Esophagus mucosa (tissue), 1 donor: ENCODE results near the gene GPBAR1. TPM values are rescaled to one million over a fixed set of nuclear protein-coding genes. Genes with fewer than 3 reads are reported as not detected.

ENCODE experiments used
- ATAC-seq: fragments of 200-7000 bp; cut with Tn5 transposase; one replicate; pipeline ENCODE4 v1.9.1; 2020
- total RNA-seq: library from RNA; stranded (reverse); gene quantifications from one replicate; pipeline ENCODE4 v1.2.4, GENCODE V29; 2023
- donor health status: DM: yes; HTN: yes; CAD: no.

Gene GPBAR1
- total RNA-seq, 1 donor from 2014 or later, result not detected

GRCh38 chr2:218244665-218245064 is 16.1 kb upstream of the GPBAR1 start:
- peak; percentile 39 for ATAC-seq

- no peak for ATAC-seq
Measured at GRCh38 chr2:218245214-218245613, 15.6 kb upstream of the GPBAR1 start.

GRCh38 chr2:218249691-218250090 is 11.1 kb upstream of the GPBAR1 start:
- ATAC-seq, result no peak

DNA sequence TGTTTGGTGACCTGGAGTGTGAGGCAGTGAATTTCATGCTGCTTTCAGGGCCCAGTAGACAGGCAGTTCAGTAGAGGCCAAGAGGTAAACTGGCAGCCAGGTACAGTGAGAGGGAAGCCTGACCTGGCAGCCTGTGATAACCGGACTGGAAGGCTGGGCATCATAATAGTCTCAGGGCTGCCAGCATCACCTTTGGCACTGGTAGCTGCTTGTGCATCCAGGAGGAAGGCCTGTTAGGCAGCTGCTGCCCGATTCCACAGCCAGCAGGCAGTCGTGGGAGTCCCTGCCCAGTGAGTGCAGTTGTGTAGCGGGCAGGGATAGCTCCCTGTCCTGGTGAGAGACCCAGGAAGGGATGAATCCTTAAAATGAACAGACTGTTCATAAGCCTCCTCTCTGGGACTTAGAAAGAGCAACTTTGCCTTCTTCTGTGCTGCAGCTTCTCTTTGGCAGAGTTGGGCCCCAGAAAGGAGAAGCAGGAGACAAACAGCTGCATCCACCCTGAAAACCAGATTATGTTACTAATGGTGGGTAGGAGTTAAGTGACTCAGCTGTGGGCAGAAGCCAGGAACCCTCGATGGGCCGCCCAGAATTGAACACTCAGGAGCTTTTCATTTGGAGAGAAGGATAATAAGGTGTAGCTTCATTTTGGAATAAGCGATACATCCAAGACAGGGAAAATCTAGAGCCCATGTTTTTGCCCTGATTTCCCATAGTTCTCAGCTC is 8.1 kb upstream of the GPBAR1 start:
- no peak for ATAC-seq

DNA sequence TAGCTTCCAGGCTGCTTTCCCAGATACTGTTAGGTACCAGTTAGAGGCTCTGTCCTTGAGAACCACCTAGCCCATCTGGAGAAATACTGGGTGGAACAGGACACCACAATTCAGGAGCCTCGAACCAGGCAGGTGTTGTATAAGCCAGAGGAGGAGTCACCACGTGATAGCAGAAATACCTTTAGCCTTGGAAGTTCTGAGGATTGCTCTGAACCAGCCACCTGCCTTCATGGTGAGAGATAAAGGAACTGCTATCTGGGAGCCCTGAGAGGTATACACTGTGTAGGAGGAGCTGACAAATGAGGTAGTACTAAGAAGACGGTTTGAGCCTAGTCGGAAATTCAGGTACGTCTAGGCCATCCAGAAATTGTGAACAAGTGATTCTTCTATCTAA is 7.6 kb upstream of the GPBAR1 start:
- no peak for ATAC-seq

- no peak for ATAC-seq
Measured at GRCh38 chr2:218255446-218255845, 5.4 kb upstream of the GPBAR1 start.

GRCh38 chr2:218256612-218257350 is 4.0 kb upstream of the GPBAR1 start:
- ATAC-seq, result no peak

DNA sequence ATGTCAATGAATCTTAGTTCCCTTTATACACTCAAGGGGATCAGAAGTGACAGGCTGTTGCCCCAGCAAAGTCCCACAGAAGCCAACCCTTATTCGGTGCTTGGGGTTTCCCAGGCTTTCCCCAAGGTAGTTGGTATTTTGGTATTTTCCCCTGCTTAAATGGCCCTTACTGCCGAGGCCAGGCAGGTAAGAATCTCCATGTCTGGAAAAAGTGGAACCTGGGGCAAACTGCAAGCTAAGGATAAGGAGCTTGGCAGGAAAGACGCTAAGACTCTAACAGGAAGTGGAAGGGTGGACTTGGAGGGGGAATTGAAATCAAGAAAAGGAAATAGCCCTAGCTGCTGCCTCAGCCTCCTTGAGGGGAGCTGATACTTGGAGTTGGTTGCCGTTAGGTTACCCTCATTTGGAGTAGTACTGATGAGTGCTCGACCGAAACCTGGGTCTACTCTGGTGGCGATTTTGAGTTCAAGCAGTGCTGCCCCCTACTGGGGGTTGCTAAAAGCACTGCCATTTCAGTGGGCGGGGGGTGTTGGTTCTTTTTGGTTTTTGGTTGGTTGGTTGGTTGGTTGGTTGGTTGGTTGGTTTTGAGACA is 3.3 kb upstream of the GPBAR1 start:
- ATAC-seq, result peak; percentile 50

- peak; percentile 16 for ATAC-seq
Measured at GRCh38 chr2:218259099-218259961, 1.5 kb upstream of the GPBAR1 start.

DNA sequence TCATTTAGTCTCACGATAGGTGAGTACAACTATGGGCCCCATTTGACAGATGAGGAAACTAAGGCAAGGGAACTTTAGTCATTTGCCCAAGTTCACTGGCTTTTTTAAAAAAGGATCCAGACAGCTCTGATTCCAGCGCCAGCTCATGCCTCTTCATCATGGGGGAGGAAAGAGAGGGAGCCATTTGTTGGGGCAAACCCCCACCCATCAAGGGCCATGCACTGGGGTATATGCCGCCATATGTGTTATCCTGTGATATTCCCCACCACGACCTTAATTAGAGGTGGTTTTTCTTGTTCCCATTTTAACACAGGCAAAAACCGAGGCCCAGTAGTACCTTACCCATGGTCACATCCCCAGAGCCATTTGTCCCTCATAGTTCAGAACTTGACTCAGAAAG is 649 bp upstream of the GPBAR1 start:
- ATAC-seq, result no peak

DNA sequence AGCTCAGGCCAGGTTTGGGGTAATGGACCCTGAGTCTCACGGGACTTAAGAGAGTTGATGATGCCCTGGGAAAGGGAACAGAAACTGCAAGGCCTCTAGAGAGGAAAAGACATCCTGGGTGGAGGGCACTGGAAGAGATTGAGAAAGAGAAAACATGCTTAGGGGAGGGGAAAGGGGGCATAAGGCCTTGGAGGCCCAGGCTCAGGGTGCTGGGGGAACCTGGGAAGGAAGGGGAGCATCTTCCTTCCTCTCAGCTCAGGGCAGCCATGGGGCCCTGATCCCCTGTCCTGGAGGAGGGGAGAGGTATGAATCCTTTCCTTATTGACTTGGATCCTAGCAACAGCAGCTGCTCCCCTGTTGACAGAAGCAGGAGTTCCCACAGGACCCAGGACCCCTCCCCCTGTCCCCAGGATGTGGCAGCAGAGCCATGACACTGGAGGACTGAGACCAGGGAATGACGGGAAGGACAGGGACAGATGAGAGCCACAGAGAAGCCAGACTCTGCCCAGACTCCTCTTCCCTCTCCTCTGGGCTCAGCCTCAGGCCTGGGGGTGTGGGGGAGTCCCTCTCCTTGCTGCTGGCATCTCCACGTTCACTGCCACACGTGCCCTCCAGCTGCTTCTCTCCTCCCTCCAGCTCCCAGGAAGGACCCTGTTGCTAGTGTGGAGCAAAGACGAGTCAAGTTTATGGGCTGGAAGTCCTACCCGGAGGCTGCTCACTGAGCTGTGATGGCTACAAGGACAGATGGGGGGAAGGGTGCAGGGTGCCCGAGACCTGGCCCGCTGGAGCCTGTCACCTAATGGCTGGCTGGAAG is 815 bp downstream of the GPBAR1 start:
- no peak for ATAC-seq

- ATAC-seq, result no peak
Measured at GRCh38 chr2:218262237-218262600, 1.4 kb downstream of the GPBAR1 start.

GRCh38 chr2:218262631-218263586 is 2.1 kb downstream of the GPBAR1 start:
- no peak for ATAC-seq

DNA sequence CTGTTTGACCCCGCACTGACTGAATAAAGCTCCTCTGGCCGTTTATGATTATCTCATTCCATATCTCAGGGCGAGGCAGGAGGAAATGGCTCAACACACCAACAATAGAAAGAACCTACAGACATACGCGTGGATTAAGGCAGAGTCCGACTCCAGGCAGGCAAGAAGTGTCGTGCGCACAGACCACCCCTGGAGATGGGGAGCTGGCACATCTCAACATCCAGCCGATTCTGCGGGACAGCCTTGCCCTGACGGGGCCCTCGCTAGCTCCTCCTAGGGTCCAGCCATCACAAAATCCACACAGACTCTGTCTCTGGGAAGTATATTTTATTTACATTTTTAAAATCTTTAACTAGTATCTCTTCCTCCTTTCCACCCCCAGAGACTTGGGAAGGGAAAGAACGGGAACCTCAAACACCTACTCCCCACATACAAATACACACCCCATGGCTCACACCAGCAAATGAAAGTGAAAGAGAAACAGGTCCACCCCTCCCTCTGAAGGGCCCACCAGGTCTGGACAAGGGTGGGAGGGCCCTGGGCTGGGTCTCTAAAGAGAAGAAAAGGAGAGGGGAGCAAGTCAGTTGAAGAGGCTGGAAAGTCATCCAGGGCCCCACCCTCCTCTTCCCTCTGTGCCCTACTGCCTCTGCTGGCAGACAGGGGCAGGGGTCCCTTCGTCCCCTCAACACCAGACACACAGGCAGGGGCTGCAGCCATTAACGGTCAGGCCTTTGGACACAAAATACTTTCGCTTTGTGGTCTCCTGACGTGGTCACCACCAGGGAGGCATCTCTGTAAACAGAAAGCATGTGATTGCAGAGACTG is 3.2 kb downstream of the GPBAR1 start:
- ATAC-seq, result no peak

GRCh38 chr2:218264773-218265561 is 4.2 kb downstream of the GPBAR1 start:
- ATAC-seq, result no peak

DNA sequence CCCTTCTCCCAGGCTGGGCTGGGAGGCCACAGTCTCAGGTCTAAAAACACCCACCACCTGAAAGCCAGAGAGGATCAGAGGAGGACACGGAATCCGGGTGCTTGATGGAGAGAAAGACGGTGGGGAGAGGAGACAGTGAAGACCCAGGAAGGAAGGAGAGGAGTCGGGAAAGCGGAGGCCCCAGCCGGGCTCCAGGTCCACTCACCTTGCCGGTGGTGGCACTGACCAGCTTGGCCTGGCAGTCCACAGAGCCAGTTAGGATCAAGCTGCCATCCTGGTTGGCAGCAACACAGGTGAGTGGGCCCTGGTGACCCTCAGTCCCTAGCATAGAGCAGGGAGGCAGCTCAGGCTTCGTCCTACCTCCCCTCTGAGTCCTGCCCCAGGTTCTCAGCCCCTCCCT is 4.8 kb downstream of the GPBAR1 start:
- no peak for ATAC-seq

- no peak for ATAC-seq
Measured at GRCh38 chr2:218266316-218266979, 5.6 kb downstream of the GPBAR1 start.

GRCh38 chr2:218267259-218267658 is 6.4 kb downstream of the GPBAR1 start:
- no peak for ATAC-seq
